Measurements from ENCODE around the gene TFCP2. TPM values are rescaled to one million over a fixed set of nuclear protein-coding genes. Genes with fewer than 3 reads are reported as not detected.

TFCP2 gene
- total and polyA plus RNA-seq, 2 of the 13 experiments (the other 11 are each of a cell fraction or from before 2014, with no cell fraction given), result 7.6 to 10.0 TPM

- TF ChIP-seq ZBTB38 (CRISPR knock-in tag; IDR thresholded peaks at IDR 0.05) (peak; percentile 80; the same call in 1 of the 2 replicates), NFYB (CRISPR knock-in tag; IDR thresholded peaks at IDR 0.05) (peak; percentile 53; the same call in 1 of the 2 replicates), RELA (CRISPR knock-in tag; IDR thresholded peaks at IDR 0.05) (0 out of 2 replicates have a peak, but pooled peaks have one; percentile 59), NR0B2 (CRISPR knock-in tag; IDR thresholded peaks at IDR 0.05) (peak; percentile 66), STAG1 (CRISPR knock-in tag; IDR thresholded peaks at IDR 0.05) (peak; percentile 15; the same call in 1 of the 2 replicates), ATF3 (CRISPR knock-in tag; IDR thresholded peaks at IDR 0.05) (no peak), SUZ12 (IDR thresholded peaks at IDR 0.05; ENCODE audit: low read depth, low read length) (peak; percentile 85), SRSF4 (IDR thresholded peaks at IDR 0.05; ENCODE audit: low read depth, low read length, poor library complexity, severe bottlenecking) (no peak), KDM3A (CRISPR knock-in tag; IDR thresholded peaks at IDR 0.05; ENCODE audit: low read depth) (peak; percentile 87; the same call in 1 of the 2 replicates), EED (CRISPR knock-in tag; IDR thresholded peaks at IDR 0.05) (peak; percentile 62), ZNF329 (CRISPR knock-in tag; IDR thresholded peaks at IDR 0.05; ENCODE audit: low read depth) (peak; percentile 51; the same call in 1 of the 2 replicates), POLR2G (IDR thresholded peaks at IDR 0.05; ENCODE audit: low read depth, low read length) (peak; percentile 99)
- TF ChIP-seq, protein P1, sequence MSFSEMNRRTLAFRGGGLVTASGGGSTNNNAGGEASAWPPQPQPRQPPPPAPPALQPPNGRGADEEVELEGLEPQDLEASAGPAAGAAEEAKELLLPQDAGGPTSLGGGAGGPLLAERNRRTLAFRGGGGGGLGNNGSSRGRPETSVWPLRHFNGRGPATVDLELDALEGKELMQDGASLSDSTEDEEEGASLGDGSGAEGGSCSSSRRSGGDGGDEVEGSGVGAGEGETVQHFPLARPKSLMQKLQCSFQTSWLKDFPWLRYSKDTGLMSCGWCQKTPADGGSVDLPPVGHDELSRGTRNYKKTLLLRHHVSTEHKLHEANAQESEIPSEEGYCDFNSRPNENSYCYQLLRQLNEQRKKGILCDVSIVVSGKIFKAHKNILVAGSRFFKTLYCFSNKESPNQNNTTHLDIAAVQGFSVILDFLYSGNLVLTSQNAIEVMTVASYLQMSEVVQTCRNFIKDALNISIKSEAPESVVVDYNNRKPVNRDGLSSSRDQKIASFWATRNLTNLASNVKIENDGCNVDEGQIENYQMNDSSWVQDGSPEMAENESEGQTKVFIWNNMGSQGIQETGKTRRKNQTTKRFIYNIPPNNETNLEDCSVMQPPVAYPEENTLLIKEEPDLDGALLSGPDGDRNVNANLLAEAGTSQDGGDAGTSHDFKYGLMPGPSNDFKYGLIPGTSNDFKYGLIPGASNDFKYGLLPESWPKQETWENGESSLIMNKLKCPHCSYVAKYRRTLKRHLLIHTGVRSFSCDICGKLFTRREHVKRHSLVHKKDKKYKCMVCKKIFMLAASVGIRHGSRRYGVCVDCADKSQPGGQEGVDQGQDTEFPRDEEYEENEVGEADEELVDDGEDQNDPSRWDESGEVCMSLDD (CRISPR knock-in tag; IDR thresholded peaks at IDR 0.05; ENCODE audit: borderline replicate concordance), result 0 out of 2 replicates have a peak, but pooled peaks have one; percentile 44
- TF ChIP-seq, protein P2, sequence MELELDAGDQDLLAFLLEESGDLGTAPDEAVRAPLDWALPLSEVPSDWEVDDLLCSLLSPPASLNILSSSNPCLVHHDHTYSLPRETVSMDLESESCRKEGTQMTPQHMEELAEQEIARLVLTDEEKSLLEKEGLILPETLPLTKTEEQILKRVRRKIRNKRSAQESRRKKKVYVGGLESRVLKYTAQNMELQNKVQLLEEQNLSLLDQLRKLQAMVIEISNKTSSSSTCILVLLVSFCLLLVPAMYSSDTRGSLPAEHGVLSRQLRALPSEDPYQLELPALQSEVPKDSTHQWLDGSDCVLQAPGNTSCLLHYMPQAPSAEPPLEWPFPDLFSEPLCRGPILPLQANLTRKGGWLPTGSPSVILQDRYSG (CRISPR knock-in tag; IDR thresholded peaks at IDR 0.05), result peak; percentile 81
- TF ChIP-seq, protein P3, sequence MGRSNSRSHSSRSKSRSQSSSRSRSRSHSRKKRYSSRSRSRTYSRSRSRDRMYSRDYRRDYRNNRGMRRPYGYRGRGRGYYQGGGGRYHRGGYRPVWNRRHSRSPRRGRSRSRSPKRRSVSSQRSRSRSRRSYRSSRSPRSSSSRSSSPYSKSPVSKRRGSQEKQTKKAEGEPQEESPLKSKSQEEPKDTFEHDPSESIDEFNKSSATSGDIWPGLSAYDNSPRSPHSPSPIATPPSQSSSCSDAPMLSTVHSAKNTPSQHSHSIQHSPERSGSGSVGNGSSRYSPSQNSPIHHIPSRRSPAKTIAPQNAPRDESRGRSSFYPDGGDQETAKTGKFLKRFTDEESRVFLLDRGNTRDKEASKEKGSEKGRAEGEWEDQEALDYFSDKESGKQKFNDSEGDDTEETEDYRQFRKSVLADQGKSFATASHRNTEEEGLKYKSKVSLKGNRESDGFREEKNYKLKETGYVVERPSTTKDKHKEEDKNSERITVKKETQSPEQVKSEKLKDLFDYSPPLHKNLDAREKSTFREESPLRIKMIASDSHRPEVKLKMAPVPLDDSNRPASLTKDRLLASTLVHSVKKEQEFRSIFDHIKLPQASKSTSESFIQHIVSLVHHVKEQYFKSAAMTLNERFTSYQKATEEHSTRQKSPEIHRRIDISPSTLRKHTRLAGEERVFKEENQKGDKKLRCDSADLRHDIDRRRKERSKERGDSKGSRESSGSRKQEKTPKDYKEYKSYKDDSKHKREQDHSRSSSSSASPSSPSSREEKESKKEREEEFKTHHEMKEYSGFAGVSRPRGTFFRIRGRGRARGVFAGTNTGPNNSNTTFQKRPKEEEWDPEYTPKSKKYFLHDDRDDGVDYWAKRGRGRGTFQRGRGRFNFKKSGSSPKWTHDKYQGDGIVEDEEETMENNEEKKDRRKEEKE (IDR thresholded peaks at IDR 0.05), result no peak
- TF ChIP-seq, protein P4, sequence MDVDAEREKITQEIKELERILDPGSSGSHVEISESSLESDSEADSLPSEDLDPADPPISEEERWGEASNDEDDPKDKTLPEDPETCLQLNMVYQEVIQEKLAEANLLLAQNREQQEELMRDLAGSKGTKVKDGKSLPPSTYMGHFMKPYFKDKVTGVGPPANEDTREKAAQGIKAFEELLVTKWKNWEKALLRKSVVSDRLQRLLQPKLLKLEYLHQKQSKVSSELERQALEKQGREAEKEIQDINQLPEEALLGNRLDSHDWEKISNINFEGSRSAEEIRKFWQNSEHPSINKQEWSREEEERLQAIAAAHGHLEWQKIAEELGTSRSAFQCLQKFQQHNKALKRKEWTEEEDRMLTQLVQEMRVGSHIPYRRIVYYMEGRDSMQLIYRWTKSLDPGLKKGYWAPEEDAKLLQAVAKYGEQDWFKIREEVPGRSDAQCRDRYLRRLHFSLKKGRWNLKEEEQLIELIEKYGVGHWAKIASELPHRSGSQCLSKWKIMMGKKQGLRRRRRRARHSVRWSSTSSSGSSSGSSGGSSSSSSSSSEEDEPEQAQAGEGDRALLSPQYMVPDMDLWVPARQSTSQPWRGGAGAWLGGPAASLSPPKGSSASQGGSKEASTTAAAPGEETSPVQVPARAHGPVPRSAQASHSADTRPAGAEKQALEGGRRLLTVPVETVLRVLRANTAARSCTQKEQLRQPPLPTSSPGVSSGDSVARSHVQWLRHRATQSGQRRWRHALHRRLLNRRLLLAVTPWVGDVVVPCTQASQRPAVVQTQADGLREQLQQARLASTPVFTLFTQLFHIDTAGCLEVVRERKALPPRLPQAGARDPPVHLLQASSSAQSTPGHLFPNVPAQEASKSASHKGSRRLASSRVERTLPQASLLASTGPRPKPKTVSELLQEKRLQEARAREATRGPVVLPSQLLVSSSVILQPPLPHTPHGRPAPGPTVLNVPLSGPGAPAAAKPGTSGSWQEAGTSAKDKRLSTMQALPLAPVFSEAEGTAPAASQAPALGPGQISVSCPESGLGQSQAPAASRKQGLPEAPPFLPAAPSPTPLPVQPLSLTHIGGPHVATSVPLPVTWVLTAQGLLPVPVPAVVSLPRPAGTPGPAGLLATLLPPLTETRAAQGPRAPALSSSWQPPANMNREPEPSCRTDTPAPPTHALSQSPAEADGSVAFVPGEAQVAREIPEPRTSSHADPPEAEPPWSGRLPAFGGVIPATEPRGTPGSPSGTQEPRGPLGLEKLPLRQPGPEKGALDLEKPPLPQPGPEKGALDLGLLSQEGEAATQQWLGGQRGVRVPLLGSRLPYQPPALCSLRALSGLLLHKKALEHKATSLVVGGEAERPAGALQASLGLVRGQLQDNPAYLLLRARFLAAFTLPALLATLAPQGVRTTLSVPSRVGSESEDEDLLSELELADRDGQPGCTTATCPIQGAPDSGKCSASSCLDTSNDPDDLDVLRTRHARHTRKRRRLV (CRISPR knock-in tag; IDR thresholded peaks at IDR 0.05), result no peak; the same call in 1 of the 2 replicates
Observed at GRCh38 chr12:51083126-51083833, 89.7 kb downstream of the TFCP2 start, which contains the start of gene CSRNP2 (continued).

Data from HepG2 (cell line).